Measurements from ENCODE around the gene EPHX1.

- TF ChIP-seq POLR2A (IDR thresholded peaks at IDR 0.05; ENCODE audit: control extremely low read depth in 1 of 2, low read depth in 2 of 2, low read length in 2 of 2), result no peak
- no peak for TF ChIP-seq RBBP5 (IDR thresholded peaks at IDR 0.05; ENCODE audit: borderline replicate concordance, low read depth, low read length)
- no peak for TF ChIP-seq TCF12 (IDR thresholded peaks at IDR 0.05; ENCODE audit: low read depth, low read length)
These were observed 56.3 kb downstream of the EPHX1 start for GRCh38 chr1:225866061-225866837.
